Esophagus muscularis mucosa (tissue), 4 donors: Measurements from ENCODE around the gene SORBS1.

Experiments
- CTCF ChIP-seq, 3 experiments: fragments of 200-600 bp in 2 of 3; fragments of 450-650 bp in 1 of 3; sonication (generic) in 2 of 3; IDR thresholded peaks; one replicate each; pipeline ENCODE4 v1.5.1; 2017 to 2019; ENCODE audit warnings: antibody characterized with exemption in 3 of 3, mild to moderate bottlenecking in 2 of 3, moderate library complexity in 1 of 3
- EP300 ChIP-seq: sonication (generic); formaldehyde crosslinking; IDR thresholded peaks from one replicate; pipeline ENCODE4 v1.6.1; 2017; ENCODE audit warnings: antibody characterized with exemption
- POLR2A ChIP-seq: fragments of 450-650 bp; IDR thresholded peaks from one replicate; pipeline ENCODE4 v1.6.1; 2017; ENCODE audit warnings: antibody characterized with exemption, moderate library complexity, mild to moderate bottlenecking, low read depth
- POLR2AphosphoS5 ChIP-seq, 2 donors: sonication (generic); formaldehyde crosslinking; IDR thresholded peaks; one replicate each; pipeline ENCODE4 v1.6.1; 2017; ENCODE audit warnings: antibody characterized with exemption in 2 of 2

- TF ChIP-seq EP300, result no peak
- no peak for TF ChIP-seq CTCF (IDR thresholded peaks at IDR 0.05)
- no peak for TF ChIP-seq POLR2A
- TF ChIP-seq POLR2AphosphoS5 (IDR thresholded peaks at IDR 0.05), result no peak
These were observed 118.8 kb downstream of the SORBS1 start for GRCh38 chr10:95442341-95442740.
